K562 (cell line): Measurements from ENCODE around the gene SLC38A2. TPM values are rescaled to one million over a fixed set of nuclear protein-coding genes. Genes with fewer than 3 reads are reported as not detected.

Source experiments
- ATAC-seq: fragments of 200-7000 bp; cut with Tn5 transposase; 3 replicates; pipeline ENCODE4 v1.9.1; 2020; ENCODE audit warnings: moderate library complexity
- BruUV-seq: library from RNA; stranded (reverse); fragments of 400-500 nt; replicated peaks from 2 replicates; lab custom pipeline; 2021; lab: Mats Ljungman, UMichigan
- CTCF ChIA-PET: fragments of 300-600 bp; formaldehyde crosslinking; extraction: SDS; loops from one replicate; lab custom pipeline; 2021; ENCODE audit warnings: low intra/inter-chr PET ratio; lab: Yijun Ruan, JAX
- POLR2A ChIA-PET: fragments of 300-600, 350-650 bp; sonication (Branson Sonifier 250); formaldehyde crosslinking; extraction: SDS; loops from one replicate; lab custom pipeline; 2021; ENCODE audit warnings: antibody characterized with exemption, inconsistent platforms; lab: Yijun Ruan, JAX
- DNase-seq, 4 experiments: peaks; one replicate each; pipeline versions ENCODE4 v3.0.0 to v3.0.0-alpha.2; 2011 to 2018; ENCODE audit warnings: low spot score in 3 of 4, mixed read lengths in 3 of 4; ENCODE audit errors: extremely low read depth in 1 of 4
- FAIRE-seq: peaks from 2 replicates; lab custom pipeline; 2011; peaks lifted over from hg19 to GRCh38; lab: Jason Lieb, UNC
- H2AFZ ChIP-seq: 2 replicates; pipeline ENCODE4 v1.6.0; 2011; ENCODE audit warnings: low read depth, low read length, control low read depth, inconsistent platforms
- H3K27ac ChIP-seq: fragments of 200-600 bp; 3 replicates; pipeline ENCODE4 v1.8.0; 2011; ENCODE audit warnings: low read depth, mild to moderate bottlenecking, control low read depth, inconsistent platforms, low read length, moderate library complexity, mixed read lengths; ENCODE audit errors: extremely low read depth
- H3K27me3 ChIP-seq, 2 experiments: fragments of 300-600 bp in 1 of 2; 2 replicates in 1 of 2; 3 replicates in 1 of 2; pipeline versions ENCODE4 v1.6.0 to v1.8.0; 2011; ENCODE audit warnings: inconsistent platforms in 2 of 2, low read length in 2 of 2, mild to moderate bottlenecking in 1 of 2, mixed read lengths in 1 of 2, moderate library complexity in 1 of 2; ENCODE audit not compliant: control insufficient read depth in 2 of 2, insufficient read depth in 2 of 2
- H3K36me3 ChIP-seq: fragments of 300-600 bp; 3 replicates; pipeline ENCODE4 v1.8.0; 2011; ENCODE audit warnings: mild to moderate bottlenecking, low read length, inconsistent platforms; ENCODE audit not compliant: control insufficient read depth, insufficient read depth
- H3K4me1 ChIP-seq, 2 experiments: fragments of 200-600 bp in 1 of 2; replicated peaks in 1 of 2; 2 replicates in 1 of 2; 3 replicates in 1 of 2; pipeline versions ENCODE4 v1.5.1 to v1.8.0; 2011; ENCODE audit warnings: inconsistent platforms in 2 of 2, low read length in 2 of 2, mild to moderate bottlenecking in 1 of 2, mixed read lengths in 1 of 2, moderate library complexity in 1 of 2; ENCODE audit not compliant: control insufficient read depth in 2 of 2, insufficient read depth in 2 of 2
- H3K4me2 ChIP-seq: 2 replicates; pipeline ENCODE4 v1.6.1; 2011; ENCODE audit warnings: low read length, control low read depth, inconsistent platforms, mixed read lengths; ENCODE audit not compliant: insufficient read depth
- H3K4me3 ChIP-seq: fragments of 200-600 bp; sonication (generic), shearing (Covaris generic); 2 replicates; pipeline ENCODE4 v1.5.1; 2016; ENCODE audit warnings: control low read depth, inconsistent platforms
- H3K79me2 ChIP-seq: fragments of 200-600 bp; 3 replicates; pipeline ENCODE4 v1.8.0; 2011; ENCODE audit warnings: low read length, inconsistent platforms; ENCODE audit not compliant: control insufficient read depth, insufficient read depth
- H3K9ac ChIP-seq, 2 experiments: 2 replicates each; pipeline versions ENCODE4 v1.6.0 to v1.6.1; 2011; ENCODE audit warnings: low read depth in 2 of 2, low read length in 2 of 2, control low read depth in 1 of 2, inconsistent platforms in 1 of 2, mild to moderate bottlenecking in 1 of 2, mixed read lengths in 1 of 2; ENCODE audit not compliant: insufficient read depth in 1 of 2
- H3K9me1 ChIP-seq: one replicate; pipeline ENCODE4 v1.6.0; 2011; ENCODE audit warnings: inconsistent platforms, mild to moderate bottlenecking, low read length, moderate library complexity; ENCODE audit not compliant: control insufficient read depth, insufficient read depth
- H3K9me3 ChIP-seq: replicated peaks from 2 replicates; pipeline ENCODE4 v1.5.1; 2011; ENCODE audit warnings: low read depth, low read length, inconsistent platforms; ENCODE audit not compliant: control insufficient read depth, insufficient read depth
- H4K20me1 ChIP-seq: replicated peaks from 2 replicates; pipeline ENCODE4 v1.6.1; 2011; ENCODE audit warnings: low read length, inconsistent platforms, mixed read lengths; ENCODE audit not compliant: control insufficient read depth, insufficient read depth
- CBX8 ChIP-seq: fragments of 200-600 bp; sonication (generic); IDR thresholded peaks from 2 replicates; pipeline ENCODE4 v1.6.1; 2012; ENCODE audit warnings: borderline replicate concordance, mixed run types, low read depth, mild to moderate bottlenecking, moderate library complexity, mixed read lengths, low read length, control low read depth, inconsistent platforms; ENCODE audit not compliant: poor library complexity, severe bottlenecking; ENCODE audit errors: extremely low read depth
- CTCFL ChIP-seq: IDR thresholded peaks from 2 replicates; pipeline ENCODE4 v1.6.1; 2011; ENCODE audit warnings: borderline replicate concordance, low read depth, mild to moderate bottlenecking, moderate library complexity, low read length; ENCODE audit not compliant: insufficient read depth, poor library complexity, severe bottlenecking
- DIDO1 ChIP-seq: fragments of 450-650 bp; IDR thresholded peaks from 2 replicates; pipeline ENCODE4 v1.6.1; 2016; ENCODE audit warnings: low read depth, missing biosample characterization, missing genetic modification characterization
- E2F3 ChIP-seq: fragments of 250-450 bp; sonication (Bioruptor Pico); IDR thresholded peaks from 2 replicates; pipeline ENCODE4 v1.4.0; 2020; ENCODE audit warnings: mild to moderate bottlenecking
- E2F6 ChIP-seq, 2 experiments: IDR thresholded peaks; 2 replicates each; pipeline ENCODE4 v1.6.1; 2011; ENCODE audit warnings: borderline replicate concordance in 1 of 2, control low read depth in 1 of 2, low read depth in 1 of 2, low read length in 1 of 2, mild to moderate bottlenecking in 1 of 2, mixed read lengths in 1 of 2, moderate library complexity in 1 of 2; ENCODE audit not compliant: insufficient read depth in 1 of 2, insufficient read length in 1 of 2, poor library complexity in 1 of 2, severe bottlenecking in 1 of 2; ENCODE audit errors: extremely low read depth in 1 of 2
- E4F1 ChIP-seq: fragments of 250-450 bp; sonication (Bioruptor Pico); IDR thresholded peaks from 2 replicates; pipeline ENCODE4 v1.5.0; 2021; ENCODE audit warnings: mild to moderate bottlenecking, borderline replicate concordance
- HDAC8 ChIP-seq: fragments of 450-650 bp; IDR thresholded peaks from 2 replicates; pipeline ENCODE4 v1.6.1; 2016; ENCODE audit warnings: mild to moderate bottlenecking, missing genetic modification characterization, moderate library complexity, missing compliant biosample characterization
- HMGN3 ChIP-seq: IDR thresholded peaks from 2 replicates; pipeline ENCODE4 v1.6.1; 2011; ENCODE audit warnings: borderline replicate concordance, low read depth, mild to moderate bottlenecking, mixed read lengths, low read length; ENCODE audit not compliant: insufficient read length; ENCODE audit errors: extremely low read depth
- KLF16 ChIP-seq: IDR thresholded peaks from 2 replicates; pipeline ENCODE4 v1.6.1; 2016; ENCODE audit warnings: antibody characterized with exemption
- NELFE ChIP-seq: IDR thresholded peaks from 2 replicates; pipeline ENCODE4 v1.6.1; 2011; ENCODE audit warnings: mild to moderate bottlenecking; ENCODE audit not compliant: insufficient read depth, insufficient read length
- SAFB2 ChIP-seq: fragments of 200-400 bp; formaldehyde crosslinking; IDR thresholded peaks from 2 replicates; pipeline ENCODE4 v1.6.1; 2018; ENCODE audit warnings: borderline replicate concordance, low read length, low read depth, moderate library complexity; ENCODE audit not compliant: severe bottlenecking
- ZNF282 ChIP-seq: sonication (generic); formaldehyde crosslinking; IDR thresholded peaks from 2 replicates; pipeline ENCODE4 v1.8.1; 2023; ENCODE audit warnings: missing genetic modification reagents
- WGBS: fragments of 100-300 bp; shearing (Covaris generic); methylation state at CpG from one replicate; pipeline ENCODE4 v1.1.6; 2016; ENCODE audit warnings: low coverage, mixed read lengths; ENCODE audit not compliant: insufficient coverage; ENCODE audit errors: missing lambda C conversion rate; 5-methylcytosine and 5-hydroxymethylcytosine counted together
- in situ Hi-C: fragments of 300-500 bp; cut with MboI; formaldehyde crosslinking; loops from 4 replicates; pipeline ENCODE4 v1.15.0; 2018; ENCODE audit warnings: inconsistent platforms, mixed read lengths
- intact Hi-C: fragments of 100-400 bp; cut with micrococcal nuclease; formaldehyde crosslinking; loops from 2 replicates; pipeline ENCODE4 v1.14.2; 2022
- polyA plus RNA-seq, 8 experiments: library from polyadenylated mRNA; depleted of rRNA in 4 of 8; stranded (reverse) in 5 of 8; unstranded in 3 of 8; fragments of >200 nt; fragmentation: Nextera tagmentation in 2 of 8; fragmentation: Illumina TruSeq in 1 of 8; extraction: Ambion mirVana in 2 of 8; extraction: Trizol in 1 of 8; gene quantifications; 2 replicates each; pipeline versions ENCODE4 v1.2.1 to v1.2.3, GENCODE V29; 2011 to 2014; ENCODE audit warnings: inconsistent platforms in 1 of 8, missing spikeins in 1 of 8
- total RNA-seq, 7 experiments: library from RNA; depleted of rRNA in 6 of 7; stranded (reverse); fragments of >200 nt in 6 of 7; fragmentation: Illumina TruSeq in 2 of 7; extraction: Trizol in 2 of 7; gene quantifications; 2 replicates each; pipeline versions ENCODE4 v1.2.1 to v1.2.3, GENCODE V29; 2011 to 2021; ENCODE audit warnings: low replicate concordance in 1 of 7

SLC38A2 gene
- total and polyA plus RNA-seq, 9 of the 15 experiments (the other 6 are each of a cell fraction or from before 2014, with no cell fraction given): 98.7 to 292 (median 143) TPM

GRCh38 chr12:46351886-46352650, 20.5 kb downstream of the SLC38A2 start:
- H2AFZ ChIP-seq: no peak overlapping the region
- no peaks in the 10 kb centered on the region for H3K27me3 ChIP-seq
- no peak overlapping the region for H3K4me3 ChIP-seq
- H4K20me1 ChIP-seq: no peaks in the 10 kb centered on the region
- no peak for FAIRE-seq
- intact Hi-C loops (no loop called here), in situ Hi-C loops (loop anchor here (10.0 kb wide), 1 partner anchor 313 kb away; no protein-coding TSS in a partner anchor)
- POLR2A ChIA-PET: interaction anchor here (0.6 to 1.1 kb wide), 5 partner anchors 10 to 420 kb away, joined by 3 read pairs; no protein-coding TSS in a partner anchor
- no peak overlapping the region for H3K27ac ChIP-seq
- WGBS: 35% methylated on average over 2 of the region's 2 CpGs
- BruUV-seq: no TSS peak
- DNase-seq: no peak
- no peaks in the 10 kb centered on the region for H3K9me1 ChIP-seq
- H3K9ac ChIP-seq: no peak overlapping the region
- ATAC-seq: no peak
- H3K36me3 ChIP-seq: no peaks in the 10 kb centered on the region
- CTCF ChIA-PET: interaction anchor here (0.6 kb wide), 1 partner anchor 1253 kb away, joined by 3 read pairs; no protein-coding TSS in a partner anchor
- no peaks in the 10 kb centered on the region for H3K79me2 ChIP-seq
- no peak overlapping the region for H3K4me2 ChIP-seq
- H3K9me3 ChIP-seq: no peaks in the 10 kb centered on the region
- H3K4me1 ChIP-seq: no peaks in the 10 kb centered on the region; a peak in 1 of 5 replicates
- TF ChIP-seq DIDO1 (tag) (no peak), E2F6 (IDR thresholded peaks at IDR 0.05; ENCODE audit: borderline replicate concordance in 1 of 2, extremely low read depth in 1 of 2, insufficient read depth in 1 of 2, insufficient read length in 1 of 2, low read depth in 1 of 2, low read length in 1 of 2, poor library complexity in 1 of 2, severe bottlenecking in 1 of 2) (no peak), CTCFL (no peak), SAFB2 (no peak), NELFE (no peak), CBX8 (no peak), E4F1 (CRISPR knock-in tag) (no peak), ZNF282 (CRISPR knock-in tag) (no peak), HMGN3 (no peak), HDAC8 (tag) (no peak), KLF16 (no peak), E2F3 (CRISPR knock-in tag) (no peak)
